Uterus (tissue), 4 donors: Measurements from ENCODE around the gene ATP1B3. TPM values are rescaled to one million over a fixed set of nuclear protein-coding genes. Genes with fewer than 3 reads are reported as not detected.

Source experiments
- DNase-seq, 2 donors: peaks; one replicate each; pipeline ENCODE4 v3.0.0-alpha.2; 2019 to 2020
- H3K27ac ChIP-seq, 2 donors: fragments of 200-600 bp; sonication (generic); 1 replicate in 1 of 2; 2 replicates in 1 of 2; pipeline ENCODE4 v1.5.1; 2016 to 2018
- H3K27me3 ChIP-seq, 2 donors: fragments of 200-600 bp; sonication (generic); one replicate each; pipeline ENCODE4 v1.5.1; 2018 to 2019; ENCODE audit warnings: control low read depth in 1 of 2
- H3K36me3 ChIP-seq, 2 donors: fragments of 200-600 bp; sonication (generic); one replicate each; pipeline ENCODE4 v1.5.1; 2019; ENCODE audit warnings: control low read depth in 1 of 2
- H3K4me1 ChIP-seq, 2 donors: fragments of 200-600 bp; sonication (generic); one replicate each; pipeline ENCODE4 v1.5.1; 2018 to 2019; ENCODE audit warnings: control low read depth in 1 of 2
- H3K4me3 ChIP-seq, 2 donors: fragments of 200-600 bp; sonication (generic); 1 replicate in 1 of 2; 2 replicates in 1 of 2; pipeline ENCODE4 v1.5.1; 2018 to 2019; ENCODE audit warnings: mild to moderate bottlenecking in 1 of 2
- H3K9me3 ChIP-seq, 2 donors: fragments of 200-600 bp; sonication (generic); one replicate each; pipeline ENCODE4 v1.5.1; 2019; ENCODE audit warnings: control low read depth in 1 of 2
- POLR2A ChIP-seq, 2 donors: fragments of 450-650 bp; IDR thresholded peaks; one replicate each; pipeline ENCODE4 v1.6.1; 2016; ENCODE audit warnings: antibody characterized with exemption in 2 of 2, mild to moderate bottlenecking in 1 of 2, moderate library complexity in 1 of 2
- intact Hi-C: fragments of 100-400 bp; cut with DNase I; formaldehyde crosslinking; loops from one replicate; pipeline ENCODE4 v1.15.1; 2023; ENCODE audit warnings: low total_unique reads
- total RNA-seq, 4 donors: library from RNA; depleted of rRNA in 3 of 4; stranded (reverse); fragments of >200 nt in 3 of 4; gene quantifications; one replicate each; pipeline versions ENCODE4 v1.1.0 to v1.2.4, GENCODE V29; 2014 to 2023
- TF ChIP-seq, protein P1 (sequence below), 4 experiments: fragments of 200-600 bp in 2 of 4; fragments of 450-650 bp in 2 of 4; sonication (generic) in 2 of 4; IDR thresholded peaks; one replicate each; pipeline ENCODE4 v1.5.1; 2016 to 2019; ENCODE audit warnings: antibody characterized with exemption in 4 of 4, mild to moderate bottlenecking in 2 of 4, moderate library complexity in 1 of 4
- donor health status: DM: yes; HTN: yes; CAD: no.

Gene ATP1B3
- total RNA-seq, 4 donors from 2014 or later, result 33.3 to 98.4 (median 40.3) TPM

DNA sequence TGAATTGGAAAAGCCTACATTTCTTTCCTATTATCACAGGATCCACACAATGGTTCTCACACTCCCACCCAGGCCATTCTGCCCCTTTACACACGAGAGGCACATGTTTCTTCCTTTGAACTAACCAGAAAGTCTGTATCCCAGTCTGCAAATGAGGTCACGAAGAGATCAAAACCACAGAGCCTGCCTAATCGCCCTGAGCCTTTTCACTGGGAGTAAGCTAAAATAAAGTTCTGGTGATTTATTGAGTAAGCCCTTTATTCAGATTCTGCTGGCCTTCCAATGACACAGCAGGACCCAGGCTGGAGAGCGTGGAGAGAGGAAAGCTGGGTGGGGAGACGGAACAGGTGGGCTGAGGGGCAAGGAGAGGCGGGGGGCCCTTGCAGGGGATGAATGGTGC, 78.7 kb downstream of the ATP1B3 start:
- no peaks in the 10 kb centered on the region for H3K9me3 ChIP-seq
- intact Hi-C loops, result no loop called here
- no peak for DNase-seq
- peaks cover 0 to 4% of the 10 kb centered on the region in 2 donors for H3K4me1 ChIP-seq
- H3K4me3 ChIP-seq, result no peak overlapping the region
- H3K27ac ChIP-seq, result peak overlapping the region; percentile 24 to 32
- no peaks in the 10 kb centered on the region for H3K27me3 ChIP-seq
- no peak for TF ChIP-seq POLR2A (IDR thresholded peaks at IDR 0.05)
- TF ChIP-seq, protein P1, sequence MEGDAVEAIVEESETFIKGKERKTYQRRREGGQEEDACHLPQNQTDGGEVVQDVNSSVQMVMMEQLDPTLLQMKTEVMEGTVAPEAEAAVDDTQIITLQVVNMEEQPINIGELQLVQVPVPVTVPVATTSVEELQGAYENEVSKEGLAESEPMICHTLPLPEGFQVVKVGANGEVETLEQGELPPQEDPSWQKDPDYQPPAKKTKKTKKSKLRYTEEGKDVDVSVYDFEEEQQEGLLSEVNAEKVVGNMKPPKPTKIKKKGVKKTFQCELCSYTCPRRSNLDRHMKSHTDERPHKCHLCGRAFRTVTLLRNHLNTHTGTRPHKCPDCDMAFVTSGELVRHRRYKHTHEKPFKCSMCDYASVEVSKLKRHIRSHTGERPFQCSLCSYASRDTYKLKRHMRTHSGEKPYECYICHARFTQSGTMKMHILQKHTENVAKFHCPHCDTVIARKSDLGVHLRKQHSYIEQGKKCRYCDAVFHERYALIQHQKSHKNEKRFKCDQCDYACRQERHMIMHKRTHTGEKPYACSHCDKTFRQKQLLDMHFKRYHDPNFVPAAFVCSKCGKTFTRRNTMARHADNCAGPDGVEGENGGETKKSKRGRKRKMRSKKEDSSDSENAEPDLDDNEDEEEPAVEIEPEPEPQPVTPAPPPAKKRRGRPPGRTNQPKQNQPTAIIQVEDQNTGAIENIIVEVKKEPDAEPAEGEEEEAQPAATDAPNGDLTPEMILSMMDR (IDR thresholded peaks at IDR 0.05), result no peak
- H3K36me3 ChIP-seq, result no peaks in the 10 kb centered on the region

DNA sequence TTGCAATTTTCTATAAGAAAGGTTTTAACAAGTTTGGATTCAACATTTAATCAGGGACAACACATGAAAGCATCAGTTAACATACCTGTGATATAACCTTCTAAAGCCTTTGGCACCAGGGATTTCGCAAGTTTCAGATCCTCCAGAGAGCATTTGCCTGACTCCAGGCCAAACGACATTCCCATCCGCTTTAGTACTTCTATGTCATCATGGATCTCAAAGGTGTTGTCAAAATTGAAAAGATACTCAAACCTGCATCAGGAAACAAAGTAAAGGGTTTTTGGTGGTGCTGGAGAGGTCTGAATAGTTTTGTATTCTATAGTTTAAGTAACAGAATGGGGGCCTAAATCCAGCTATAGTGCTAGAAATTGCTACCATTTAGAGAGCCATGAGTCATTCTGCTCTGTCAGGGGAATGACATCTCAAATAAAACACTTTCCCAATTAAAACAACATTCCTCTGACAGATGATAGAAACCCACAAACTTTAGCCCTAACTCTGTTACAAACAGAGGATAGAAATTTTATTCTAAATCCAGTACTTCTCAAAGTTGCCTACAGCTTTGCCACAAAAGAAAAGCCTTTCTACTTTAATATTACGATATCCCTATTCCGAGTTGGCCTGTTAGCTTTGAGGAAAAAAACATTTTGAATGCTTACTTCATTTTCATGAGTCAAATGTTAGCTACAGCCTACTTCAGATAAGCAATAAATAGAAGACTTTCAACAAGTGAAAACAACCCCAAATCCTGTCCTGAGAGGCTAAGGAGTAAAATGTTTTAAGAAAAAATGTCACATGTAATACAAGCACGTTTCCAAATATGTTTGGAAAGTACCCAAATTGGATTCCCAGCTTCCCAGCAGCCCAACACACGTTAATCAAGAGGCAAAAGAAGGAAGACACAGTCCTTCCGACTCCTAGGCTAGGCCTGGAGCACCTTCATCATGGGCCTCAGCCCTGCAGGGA, 83.4 kb downstream of the ATP1B3 start:
- Histone ChIP-seq H3K27me3 (no peaks in the 10 kb centered on the region), H3K9me3 (no peaks in the 10 kb centered on the region), H3K27ac (peak overlapping the region; percentile 71 to 73), H3K4me1 (no peaks in the 10 kb centered on the region), H3K36me3 (no peaks in the 10 kb centered on the region), H3K4me3 (no peak overlapping the region)
- no peak for TF ChIP-seq POLR2A (IDR thresholded peaks at IDR 0.05)
- TF ChIP-seq, protein P1 (IDR thresholded peaks at IDR 0.05), result no peak
- no peak for DNase-seq
- intact Hi-C loops, result no loop called here

DNA sequence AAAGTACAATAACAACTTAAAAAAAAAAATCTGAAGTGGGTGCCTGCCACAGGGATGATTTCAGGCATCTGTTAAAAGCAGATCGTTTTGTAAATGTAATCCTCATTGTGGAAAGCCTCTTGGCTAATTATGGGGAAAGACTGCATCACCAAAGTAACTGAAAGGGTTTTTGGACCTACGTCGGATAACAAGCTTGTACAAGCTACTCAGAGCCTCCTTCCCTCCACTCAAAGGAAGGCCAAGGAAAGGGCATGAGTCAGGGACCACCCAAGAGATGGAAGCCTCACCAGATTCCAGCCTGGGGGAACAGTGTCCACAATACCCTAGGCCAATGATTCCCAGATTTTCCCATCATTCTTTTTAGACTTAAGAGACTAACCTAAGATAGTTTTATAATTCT, 84.3 kb downstream of the ATP1B3 start:
- peak overlapping the region; percentile 71 to 73 for H3K27ac ChIP-seq
- H3K9me3 ChIP-seq, result no peaks in the 10 kb centered on the region
- H3K27me3 ChIP-seq, result no peaks in the 10 kb centered on the region
- no peak for DNase-seq
- TF ChIP-seq, protein P1 (IDR thresholded peaks at IDR 0.05), result no peak
- TF ChIP-seq POLR2A (IDR thresholded peaks at IDR 0.05), result no peak
- intact Hi-C loops, result no loop called here
- H3K4me3 ChIP-seq, result no peak overlapping the region
- no peaks in the 10 kb centered on the region for H3K4me1 ChIP-seq
- H3K36me3 ChIP-seq, result no peaks in the 10 kb centered on the region

DNA sequence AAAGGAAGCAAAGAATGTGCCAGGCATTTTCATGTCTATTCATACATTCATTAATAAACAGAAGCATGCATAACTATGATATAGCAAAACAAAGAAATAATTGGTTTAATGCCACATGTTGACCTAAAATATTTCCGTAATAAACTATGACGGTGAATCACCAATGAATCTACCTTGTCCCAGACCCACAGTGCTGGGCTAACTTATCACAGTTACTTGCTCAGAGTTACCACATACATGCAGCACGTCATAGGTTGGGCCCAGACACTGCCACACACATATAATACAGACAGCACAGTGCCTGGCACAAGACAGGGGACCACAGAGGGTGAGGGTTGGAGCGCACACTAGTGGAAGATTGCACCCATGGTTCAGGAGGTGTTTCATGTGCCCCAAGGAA, 86.9 kb downstream of the ATP1B3 start:
- no peak overlapping the region for H3K27ac ChIP-seq
- H3K4me1 ChIP-seq, result no peaks in the 10 kb centered on the region
- intact Hi-C loops, result no loop called here
- H3K27me3 ChIP-seq, result no peaks in the 10 kb centered on the region
- no peaks in the 10 kb centered on the region for H3K36me3 ChIP-seq
- TF ChIP-seq, protein P1 (IDR thresholded peaks at IDR 0.05), result no peak
- TF ChIP-seq POLR2A (IDR thresholded peaks at IDR 0.05), result no peak
- DNase-seq, result no peak
- no peaks in the 10 kb centered on the region for H3K9me3 ChIP-seq
- no peak overlapping the region for H3K4me3 ChIP-seq

DNA sequence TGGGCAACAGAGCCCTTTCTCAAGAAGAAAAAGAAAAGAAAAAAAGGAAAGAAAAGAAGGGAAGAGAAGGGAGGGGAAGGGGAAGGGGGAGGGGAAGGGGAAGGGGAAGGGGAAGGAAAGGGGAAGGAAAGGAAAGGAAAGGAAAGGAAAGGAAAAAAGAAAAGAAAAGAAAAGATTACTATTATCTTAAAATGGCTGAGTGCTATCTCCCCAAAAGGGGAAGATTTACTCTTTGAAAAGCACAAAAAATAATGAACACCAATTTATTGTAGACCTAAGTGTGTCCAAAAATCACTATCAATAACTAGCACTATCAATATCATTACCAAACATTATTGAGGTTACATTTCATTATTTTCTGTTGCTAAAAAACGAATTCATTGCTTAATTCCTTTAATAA, 89.0 kb downstream of the ATP1B3 start:
- Histone ChIP-seq H3K27ac (no peak overlapping the region), H3K36me3 (no peaks in the 10 kb centered on the region), H3K27me3 (no peaks in the 10 kb centered on the region), H3K9me3 (no peaks in the 10 kb centered on the region), H3K4me3 (no peak overlapping the region), H3K4me1 (no peaks in the 10 kb centered on the region)
- intact Hi-C loops, result no loop called here
- DNase-seq, result no peak
- TF ChIP-seq POLR2A (IDR thresholded peaks at IDR 0.05), result no peak
- TF ChIP-seq, protein P1 (IDR thresholded peaks at IDR 0.05), result no peak
